GM12878 (cell line): ENCODE measurements around the gene HOXC9.

Experiments used
- CTCF ChIP-seq, 3 experiments: IDR thresholded peaks in 2 of 3; conservative IDR thresholded peaks in 1 of 3; 2 replicates each; pipeline ENCODE4 v1.5.1; 2011; ENCODE audit warnings: low read depth in 3 of 3, low read length in 3 of 3, mild to moderate bottlenecking in 3 of 3, control low read depth in 2 of 3, moderate library complexity in 2 of 3, inconsistent platforms in 1 of 3, mixed read lengths in 1 of 3; ENCODE audit not compliant: control insufficient read depth in 2 of 3, insufficient read depth in 1 of 3; ENCODE audit errors: extremely low read depth in 1 of 3
- E2F4 ChIP-seq: IDR thresholded peaks from 2 replicates; pipeline ENCODE4 v1.6.1; 2012; ENCODE audit warnings: low read depth, low read length, improper control_type of control experiment
- FOS ChIP-seq: IDR thresholded peaks from 3 replicates; pipeline ENCODE4 v1.6.1; 2011; ENCODE audit warnings: borderline replicate concordance; ENCODE audit not compliant: insufficient read length; ENCODE audit errors: extremely low read depth
- NFXL1 ChIP-seq: fragments of 450-650 bp; IDR thresholded peaks from 2 replicates; pipeline ENCODE4 v1.6.1; 2017; ENCODE audit warnings: antibody characterized with exemption, mild to moderate bottlenecking, borderline replicate concordance
- PBX3 ChIP-seq: IDR thresholded peaks from 2 replicates; pipeline ENCODE4 v1.6.1; 2011; ENCODE audit warnings: mild to moderate bottlenecking, low read depth, low read length, moderate library complexity; ENCODE audit not compliant: insufficient replicate concordance
- POLR2AphosphoS5 ChIP-seq: IDR thresholded peaks from 2 replicates; pipeline ENCODE4 v1.6.1; 2011; ENCODE audit warnings: mild to moderate bottlenecking, low read length, inconsistent platforms
- PRDM15 ChIP-seq: fragments of 450-650 bp; formaldehyde crosslinking; IDR thresholded peaks from 2 replicates; pipeline ENCODE4 v1.4.0; 2020; ENCODE audit warnings: mild to moderate bottlenecking, moderate library complexity
- SREBF2 ChIP-seq: IDR thresholded peaks from 2 replicates; pipeline ENCODE4 v1.6.1; 2012; ENCODE audit warnings: mild to moderate bottlenecking, low read length

GRCh38 chr12:53966385-53967133 is 33.4 kb upstream of the HOXC9 start:
- TF ChIP-seq FOS (no peak), CTCF (IDR thresholded peaks at IDR 0.05 in 2 of 3, conservative IDR thresholded peaks at IDR 0.05 in 1 of 3; ENCODE audit: control insufficient read depth in 2 of 3, extremely low read depth in 1 of 3, insufficient read depth in 1 of 3, low read depth in 3 of 3, low read length in 3 of 3) (no peak), POLR2AphosphoS5 (no peak), E2F4 (no peak), PRDM15 (CRISPR knock-in tag) (no peak), NFXL1 (no peak), SREBF2 (no peak), PBX3 (no peak)
